Measurements from ENCODE around the gene DCTN1.
A peak's percentile ranks its signal among the peaks of the same experiment; 100 is the strongest.

The DCTN1 gene

DNA sequence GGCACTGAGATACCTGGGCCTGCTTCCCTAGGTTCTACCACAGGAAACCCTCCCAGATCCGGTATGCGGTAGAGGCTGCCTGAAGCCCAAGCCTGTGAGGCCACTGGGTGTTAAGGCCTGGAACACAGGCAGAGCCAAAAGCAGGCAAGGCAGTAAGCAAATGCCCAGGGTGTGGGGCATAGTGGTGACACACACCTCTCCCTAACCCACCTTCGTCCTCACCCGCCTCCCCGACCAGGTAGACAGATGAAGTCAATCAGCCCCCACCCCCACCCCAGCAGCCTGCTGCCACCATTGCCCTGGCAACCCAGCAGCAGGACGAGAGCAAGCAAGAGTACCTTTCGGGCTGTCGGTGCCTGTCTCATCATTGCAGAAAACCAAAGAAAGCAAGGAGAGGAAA, 6.1 kb downstream of the DCTN1 start:
- Histone ChIP-seq H3K4me3 (peak overlapping the region; percentile 60), H3K27ac (peak overlapping the region in 1 of 2 donors; percentile 59)
- no peak for DNase-seq (ENCODE audit: low spot score)
- TF ChIP-seq, protein P1, sequence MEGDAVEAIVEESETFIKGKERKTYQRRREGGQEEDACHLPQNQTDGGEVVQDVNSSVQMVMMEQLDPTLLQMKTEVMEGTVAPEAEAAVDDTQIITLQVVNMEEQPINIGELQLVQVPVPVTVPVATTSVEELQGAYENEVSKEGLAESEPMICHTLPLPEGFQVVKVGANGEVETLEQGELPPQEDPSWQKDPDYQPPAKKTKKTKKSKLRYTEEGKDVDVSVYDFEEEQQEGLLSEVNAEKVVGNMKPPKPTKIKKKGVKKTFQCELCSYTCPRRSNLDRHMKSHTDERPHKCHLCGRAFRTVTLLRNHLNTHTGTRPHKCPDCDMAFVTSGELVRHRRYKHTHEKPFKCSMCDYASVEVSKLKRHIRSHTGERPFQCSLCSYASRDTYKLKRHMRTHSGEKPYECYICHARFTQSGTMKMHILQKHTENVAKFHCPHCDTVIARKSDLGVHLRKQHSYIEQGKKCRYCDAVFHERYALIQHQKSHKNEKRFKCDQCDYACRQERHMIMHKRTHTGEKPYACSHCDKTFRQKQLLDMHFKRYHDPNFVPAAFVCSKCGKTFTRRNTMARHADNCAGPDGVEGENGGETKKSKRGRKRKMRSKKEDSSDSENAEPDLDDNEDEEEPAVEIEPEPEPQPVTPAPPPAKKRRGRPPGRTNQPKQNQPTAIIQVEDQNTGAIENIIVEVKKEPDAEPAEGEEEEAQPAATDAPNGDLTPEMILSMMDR (IDR thresholded peaks at IDR 0.05): no peak

DNA sequence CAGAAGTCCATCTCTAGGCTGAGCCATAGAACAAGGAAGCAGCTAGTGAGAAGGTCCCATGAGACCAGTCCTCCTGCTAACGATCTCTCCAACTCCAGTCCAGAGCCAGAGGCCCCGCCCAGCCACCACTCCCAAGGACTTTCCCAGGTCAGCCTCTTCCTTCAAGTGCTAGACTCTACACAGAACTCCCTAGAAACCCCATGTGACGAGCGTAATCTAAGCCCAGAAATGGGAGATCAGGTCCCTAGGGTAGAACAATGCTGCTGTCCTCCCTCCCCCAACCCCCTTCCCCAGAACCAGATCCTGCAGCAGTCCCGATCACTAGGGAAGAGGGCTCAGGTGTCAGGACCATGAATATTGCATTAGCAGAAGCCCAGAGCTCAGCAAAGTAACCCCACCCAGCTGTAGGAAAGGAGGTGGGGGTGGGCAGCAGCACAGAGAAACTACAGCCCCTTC, 6.9 kb downstream of the DCTN1 start:
- TF ChIP-seq, protein P1 (IDR thresholded peaks at IDR 0.05): no peak
- Histone ChIP-seq H3K27ac (peak overlapping the region in 1 of 2 donors; percentile 31), H3K4me3 (no peak overlapping the region)
- DNase-seq (ENCODE audit: low spot score): no peak

DNA sequence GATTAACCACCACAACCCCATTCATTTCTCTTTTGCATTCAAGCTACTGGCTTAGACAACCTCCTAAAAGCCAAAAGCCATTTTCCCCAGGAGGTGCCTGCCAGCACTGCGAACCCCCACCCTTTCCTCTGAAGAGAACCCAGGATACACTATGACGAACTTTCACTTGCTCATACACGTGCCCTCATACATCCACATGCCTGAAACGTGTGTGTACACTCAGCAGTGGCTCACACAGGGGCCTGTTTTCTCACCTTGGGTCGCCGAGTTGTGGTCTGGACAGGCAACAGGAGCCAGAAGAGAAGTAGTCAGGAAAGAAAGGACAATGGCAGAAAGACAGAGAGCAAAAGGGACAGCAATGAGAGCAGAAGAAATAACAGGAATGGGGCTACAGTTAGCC, 7.4 kb downstream of the DCTN1 start:
- no peak for DNase-seq (ENCODE audit: low spot score)
- H3K4me3 ChIP-seq: no peak overlapping the region
- H3K27ac ChIP-seq: peak overlapping the region in 1 of 2 donors; percentile 31
- TF ChIP-seq, protein P1 (IDR thresholded peaks at IDR 0.05): no peak

DNA sequence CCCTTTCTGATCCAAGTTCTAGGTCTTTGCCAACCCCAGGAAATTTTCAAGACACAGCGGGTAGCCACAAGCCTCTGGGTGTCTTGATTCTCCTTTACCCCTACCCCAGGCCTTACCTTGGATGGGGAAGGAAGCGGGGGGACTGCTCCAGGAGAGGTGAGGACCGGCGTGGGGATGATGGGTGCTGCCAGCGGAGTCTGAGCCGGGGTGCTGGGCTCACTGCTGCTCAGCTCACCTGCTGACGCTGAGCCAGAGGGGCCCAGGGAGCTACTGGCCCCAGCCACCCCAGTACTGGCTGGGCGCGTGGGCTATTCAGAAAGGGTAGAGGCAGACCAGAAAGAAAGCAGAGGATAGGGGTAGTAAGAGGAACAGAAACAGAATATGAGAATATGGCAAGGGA, 8.7 kb downstream of the DCTN1 start:
- no peak overlapping the region for H3K4me3 ChIP-seq
- no peak overlapping the region for H3K27ac ChIP-seq
- DNase-seq (ENCODE audit: low spot score): no peak
- TF ChIP-seq, protein P1 (IDR thresholded peaks at IDR 0.05): no peak

DNA sequence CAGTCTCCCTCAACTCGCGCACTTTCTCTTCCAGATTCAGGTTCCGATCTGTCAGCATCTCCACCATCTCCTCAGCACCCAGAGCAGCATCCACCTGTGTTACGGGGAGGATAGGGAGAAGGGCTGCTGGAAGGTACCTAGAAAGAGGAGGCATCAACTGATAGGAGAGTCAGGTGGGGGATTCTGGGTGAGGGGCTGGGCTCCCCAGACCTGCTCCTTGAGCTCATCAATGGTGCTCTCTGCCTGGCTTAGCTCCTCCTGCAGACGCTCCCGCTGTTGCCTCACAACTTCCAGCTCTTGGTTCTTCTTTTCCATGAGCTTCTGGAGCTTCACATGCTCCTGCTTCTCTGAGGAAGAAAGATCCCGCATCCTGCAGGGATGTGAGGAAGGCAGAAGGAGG, 10.1 kb downstream of the DCTN1 start:
- Histone ChIP-seq H3K4me3 (no peak overlapping the region), H3K27ac (no peak overlapping the region)
- TF ChIP-seq, protein P1 (IDR thresholded peaks at IDR 0.05): no peak
- DNase-seq (ENCODE audit: low spot score): no peak

DNA sequence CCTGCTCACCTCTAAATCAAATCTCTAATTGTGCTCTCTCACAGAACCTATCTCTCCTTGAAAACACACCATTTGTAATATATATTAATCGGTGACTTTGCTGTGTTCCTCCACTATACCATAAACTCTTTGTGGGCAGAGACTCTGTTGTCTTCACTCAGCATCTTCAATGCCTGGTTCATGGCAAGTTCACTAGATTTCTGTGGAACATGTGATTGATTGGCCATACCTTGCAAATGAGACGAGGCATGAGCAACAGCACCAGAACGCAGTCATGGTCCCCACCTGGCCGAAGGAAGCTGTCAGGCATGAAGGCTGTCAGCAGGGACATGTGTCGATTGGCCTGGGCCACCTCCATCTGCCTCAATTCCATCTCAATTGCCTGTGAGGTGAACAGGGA, 11.6 kb downstream of the DCTN1 start:
- DNase-seq (ENCODE audit: low spot score): no peak

DNA sequence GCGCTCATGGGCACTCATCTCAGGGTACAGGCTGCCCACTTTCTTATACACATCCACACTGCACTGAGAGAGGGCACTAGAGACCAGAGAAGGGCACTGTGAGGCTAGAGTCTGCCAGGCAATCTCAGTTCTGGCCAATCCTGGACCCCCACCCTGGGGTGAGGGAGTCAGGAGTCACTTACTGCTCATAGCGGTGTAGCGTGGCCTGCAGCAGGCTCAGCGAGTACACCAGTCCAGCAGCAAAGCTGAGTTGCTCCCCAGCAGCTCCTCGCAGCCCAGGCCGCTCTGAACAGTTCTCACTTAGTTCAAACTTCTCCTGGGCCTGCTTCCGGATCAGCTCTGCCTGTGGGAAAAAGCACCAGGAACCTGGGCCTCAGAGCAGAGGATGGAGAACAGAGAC, 12.3 kb downstream of the DCTN1 start:
- DNase-seq (ENCODE audit: low spot score): no peak
- Histone ChIP-seq H3K4me3 (no peak overlapping the region), H3K27ac (no peak overlapping the region)
- TF ChIP-seq, protein P1 (IDR thresholded peaks at IDR 0.05): no peak

More for the DNA sequence above, 11.6 kb downstream of the DCTN1 start:
- no peak overlapping the region for H3K27ac ChIP-seq
- H3K4me3 ChIP-seq: no peak overlapping the region
- TF ChIP-seq, protein P1 (IDR thresholded peaks at IDR 0.05): no peak
